HCT116 (cell line): ENCODE measurements around the gene ECI2. TPM values are rescaled to one million over a fixed set of nuclear protein-coding genes. Genes with fewer than 3 reads are reported as not detected.

Source experiments
- ATAC-seq: fragments of 200-7000 bp; cut with Tn5 transposase; 2 replicates; pipeline ENCODE4 v1.9.1; 2020; ENCODE audit warnings: mild to moderate bottlenecking, moderate library complexity
- BruUV-seq: library from RNA; stranded (reverse); fragments of 400-500 nt; replicated peaks from 2 replicates; lab custom pipeline; 2021; lab: Mats Ljungman, UMichigan
- CTCF ChIA-PET: fragments of 300-600 bp; sonication (Branson Sonifier 250); formaldehyde crosslinking; loops from one replicate; lab custom pipeline; 2021; ENCODE audit warnings: antibody characterized with exemption; lab: Charles Lee
- POLR2A ChIA-PET: fragments of 300-600, 350-600 bp; sonication (Branson Sonifier 250); formaldehyde crosslinking; loops from one replicate; lab custom pipeline; 2021; ENCODE audit warnings: antibody characterized with exemption; lab: Charles Lee
- RAD21 ChIA-PET, 2 experiments: fragments of 300-600 bp; sonication (Branson Sonifier 250); formaldehyde crosslinking; loops; one replicate each; lab custom pipeline; 2023; ENCODE audit warnings: low total read pairs in 2 of 2; ENCODE audit not compliant: uncharacterized antibody in 2 of 2, unreplicated experiment in 2 of 2, low non-redundant PET in 1 of 2; lab: Charles Lee
- DNase-seq: peaks from one replicate; pipeline ENCODE4 v3.0.0-alpha.2; 2010; ENCODE audit warnings: low read depth, low spot score
- H2AFZ ChIP-seq: fragments of 200-600 bp; shearing (Covaris generic), sonication (generic); 2 replicates; pipeline ENCODE4 v1.6.1; 2017; ENCODE audit warnings: low read depth, mixed run types, mixed read lengths, antibody characterized with exemption, low read length; ENCODE audit not compliant: poor library complexity, severe bottlenecking
- H3K27ac ChIP-seq: 2 replicates; pipeline ENCODE4 v1.5.1; 2012; ENCODE audit warnings: low read depth, low read length
- H3K27me3 ChIP-seq: fragments of 200-600 bp; sonication (generic); 2 replicates; pipeline ENCODE4 v1.6.1; 2016; ENCODE audit warnings: mixed run types, low read length, mixed read lengths; ENCODE audit not compliant: insufficient read depth
- H3K36me3 ChIP-seq, 2 experiments: fragments of 200-500 bp in 1 of 2; fragments of 200-600 bp in 1 of 2; sonication (Bioruptor generic) in 1 of 2; sonication (generic) in 1 of 2; 2 replicates each; pipeline versions ENCODE4 v1.5.1 to v1.6.1; 2014 to 2016; ENCODE audit warnings: low read length in 2 of 2, inconsistent platforms in 1 of 2, mixed read lengths in 1 of 2, mixed run types in 1 of 2; ENCODE audit not compliant: insufficient read depth in 2 of 2, control insufficient read depth in 1 of 2
- H3K4me1 ChIP-seq, 2 experiments: fragments of 200-600 bp in 1 of 2; sonication (generic) in 1 of 2; 2 replicates each; pipeline versions ENCODE4 v1.5.1 to v1.6.1; 2012 to 2017; ENCODE audit warnings: low read length in 2 of 2, inconsistent platforms in 1 of 2, mild to moderate bottlenecking in 1 of 2, mixed read lengths in 1 of 2, mixed run types in 1 of 2, moderate library complexity in 1 of 2; ENCODE audit not compliant: insufficient read depth in 2 of 2, control insufficient read depth in 1 of 2
- H3K4me2 ChIP-seq: fragments of 200-600 bp; sonication (generic); 2 replicates; pipeline ENCODE4 v1.6.1; 2017; ENCODE audit warnings: mixed run types, low read length, mixed read lengths
- H3K4me3 ChIP-seq, 2 experiments: fragments of 200-600 bp in 1 of 2; sonication (generic) in 1 of 2; replicated peaks in 1 of 2; 2 replicates each; pipeline ENCODE4 v1.5.1; 2011 to 2016; ENCODE audit warnings: low read length in 2 of 2, control low read depth in 1 of 2, low read depth in 1 of 2, mild to moderate bottlenecking in 1 of 2, mixed read lengths in 1 of 2, mixed run types in 1 of 2
- H3K79me2 ChIP-seq: fragments of 200-600 bp; sonication (generic); 2 replicates; pipeline ENCODE4 v1.6.1; 2017; ENCODE audit warnings: mild to moderate bottlenecking, mixed run types, low read length, moderate library complexity, mixed read lengths; ENCODE audit not compliant: insufficient read depth
- H3K9ac ChIP-seq: fragments of 200-600 bp; sonication (generic); 2 replicates; pipeline ENCODE4 v1.6.1; 2016; ENCODE audit warnings: low read length, mixed read lengths
- H3K9me2 ChIP-seq: fragments of 200-600 bp; sonication (generic), shearing (Covaris generic); 2 replicates; pipeline ENCODE4 v1.6.1; 2017; ENCODE audit warnings: mixed run types, mild to moderate bottlenecking, moderate library complexity; ENCODE audit not compliant: insufficient read depth
- H3K9me3 ChIP-seq, 2 experiments: fragments of 200-500 bp in 1 of 2; fragments of 200-600 bp in 1 of 2; sonication (Bioruptor generic) in 1 of 2; sonication (generic) in 1 of 2; 2 replicates each; pipeline ENCODE4 v1.6.1; 2014 to 2017; ENCODE audit warnings: low read length in 2 of 2, mixed read lengths in 2 of 2, inconsistent platforms in 1 of 2, low read depth in 1 of 2, mild to moderate bottlenecking in 1 of 2, mixed run types in 1 of 2, moderate library complexity in 1 of 2; ENCODE audit not compliant: control insufficient read depth in 1 of 2, insufficient read depth in 1 of 2
- H4K20me1 ChIP-seq: fragments of 200-600 bp; sonication (generic), shearing (Covaris generic); 2 replicates; pipeline ENCODE4 v1.6.1; 2017; ENCODE audit warnings: mixed run types, mild to moderate bottlenecking, moderate library complexity; ENCODE audit not compliant: insufficient read depth
- CEBPB ChIP-seq: IDR thresholded peaks from 2 replicates; pipeline ENCODE4 v1.6.1; 2012; ENCODE audit warnings: low read depth
- EGR1 ChIP-seq: IDR thresholded peaks from 2 replicates; pipeline ENCODE4 v1.6.1; 2012; ENCODE audit warnings: low read depth
- ELF1 ChIP-seq: IDR thresholded peaks from 2 replicates; pipeline ENCODE4 v1.6.1; 2012; ENCODE audit warnings: low read depth, borderline replicate concordance
- EZH2 ChIP-seq: fragments of 200-600 bp; sonication (generic); IDR thresholded peaks from 2 replicates; pipeline ENCODE4 v1.6.1; 2017; ENCODE audit warnings: antibody characterized with exemption, mixed run types
- EZH2phosphoT487 ChIP-seq: fragments of 200-600 bp; IDR thresholded peaks from 2 replicates; pipeline ENCODE4 v1.6.1; 2018; ENCODE audit warnings: antibody characterized with exemption, borderline replicate concordance
- FOSL1 ChIP-seq: IDR thresholded peaks from 2 replicates; pipeline ENCODE4 v1.6.1; 2012; ENCODE audit warnings: low read depth
- JUND ChIP-seq: IDR thresholded peaks from 2 replicates; pipeline ENCODE4 v1.6.1; 2012
- POLR2A ChIP-seq: IDR thresholded peaks from 2 replicates; pipeline ENCODE4 v1.7.0; 2011; ENCODE audit warnings: borderline replicate concordance; ENCODE audit not compliant: insufficient read depth, insufficient read length; ENCODE audit errors: extremely low read depth
- POLR2AphosphoS5 ChIP-seq: IDR thresholded peaks from 2 replicates; pipeline ENCODE4 v1.6.1; 2011; ENCODE audit warnings: mild to moderate bottlenecking, low read depth, low read length, moderate library complexity
- RAD21 ChIP-seq: IDR thresholded peaks from 2 replicates; pipeline ENCODE4 v1.6.1; 2012; ENCODE audit warnings: low read depth, mild to moderate bottlenecking
- SIN3A ChIP-seq: IDR thresholded peaks from 2 replicates; pipeline ENCODE4 v1.6.1; 2012; ENCODE audit warnings: low read depth
- SP1 ChIP-seq: IDR thresholded peaks from 2 replicates; pipeline ENCODE4 v1.6.1; 2012; ENCODE audit warnings: low read depth
- SRF ChIP-seq: IDR thresholded peaks from 2 replicates; pipeline ENCODE4 v1.6.1; 2012; ENCODE audit warnings: low read depth
- TCF7L2 ChIP-seq: IDR thresholded peaks from 2 replicates; pipeline ENCODE4 v1.7.0; 2011; ENCODE audit warnings: borderline replicate concordance, inconsistent platforms; ENCODE audit not compliant: insufficient read depth, insufficient read length; ENCODE audit errors: extremely low read depth
- YY1 ChIP-seq: IDR thresholded peaks from 2 replicates; pipeline ENCODE4 v1.6.1; 2011; ENCODE audit warnings: low read length, low read depth, moderate library complexity, mild to moderate bottlenecking; ENCODE audit not compliant: insufficient replicate concordance; ENCODE audit errors: extremely low read depth
- ZNF274 ChIP-seq: fragments of 200-500 bp; sonication (Bioruptor generic); IDR thresholded peaks from 2 replicates; pipeline ENCODE4 v1.6.1; 2014; ENCODE audit warnings: mild to moderate bottlenecking, low read depth, low read length, inconsistent platforms
- intact Hi-C: fragments of 100-400 bp; cut with micrococcal nuclease; formaldehyde crosslinking; loops from 2 replicates; pipeline ENCODE4 v1.10.0; 2022
- total RNA-seq: library from RNA; stranded (reverse); gene quantifications from one replicate; pipeline ENCODE4 v1.2.1, GENCODE V29; 2021; ENCODE audit not compliant: unreplicated experiment
- TF ChIP-seq, protein P1 (sequence below): IDR thresholded peaks from 2 replicates; pipeline ENCODE4 v1.6.1; 2012; ENCODE audit warnings: low read depth
- TF ChIP-seq, protein P2 (sequence below): IDR thresholded peaks from 2 replicates; pipeline ENCODE4 v1.6.1; 2012
- TF ChIP-seq, protein P3 (sequence below): IDR thresholded peaks from 2 replicates; pipeline ENCODE4 v1.6.1; 2012
- TF ChIP-seq, protein P4 (sequence below), 3 experiments: fragments of 200-600 bp in 1 of 3; sonication (generic) in 1 of 3; IDR thresholded peaks in 2 of 3; conservative IDR thresholded peaks in 1 of 3; 2 replicates each; pipeline ENCODE4 v1.5.1; 2012 to 2017; ENCODE audit warnings: low read depth in 2 of 3, low read length in 2 of 3, antibody characterized with exemption in 1 of 3, borderline replicate concordance in 1 of 3, control low read depth in 1 of 3, mild to moderate bottlenecking in 1 of 3, mixed read lengths in 1 of 3, mixed run types in 1 of 3, moderate library complexity in 1 of 3; ENCODE audit not compliant: insufficient read depth in 1 of 3

The ECI2 gene
- total RNA-seq, 1 experiment from 2014 or later = 56.8 TPM

DNA sequence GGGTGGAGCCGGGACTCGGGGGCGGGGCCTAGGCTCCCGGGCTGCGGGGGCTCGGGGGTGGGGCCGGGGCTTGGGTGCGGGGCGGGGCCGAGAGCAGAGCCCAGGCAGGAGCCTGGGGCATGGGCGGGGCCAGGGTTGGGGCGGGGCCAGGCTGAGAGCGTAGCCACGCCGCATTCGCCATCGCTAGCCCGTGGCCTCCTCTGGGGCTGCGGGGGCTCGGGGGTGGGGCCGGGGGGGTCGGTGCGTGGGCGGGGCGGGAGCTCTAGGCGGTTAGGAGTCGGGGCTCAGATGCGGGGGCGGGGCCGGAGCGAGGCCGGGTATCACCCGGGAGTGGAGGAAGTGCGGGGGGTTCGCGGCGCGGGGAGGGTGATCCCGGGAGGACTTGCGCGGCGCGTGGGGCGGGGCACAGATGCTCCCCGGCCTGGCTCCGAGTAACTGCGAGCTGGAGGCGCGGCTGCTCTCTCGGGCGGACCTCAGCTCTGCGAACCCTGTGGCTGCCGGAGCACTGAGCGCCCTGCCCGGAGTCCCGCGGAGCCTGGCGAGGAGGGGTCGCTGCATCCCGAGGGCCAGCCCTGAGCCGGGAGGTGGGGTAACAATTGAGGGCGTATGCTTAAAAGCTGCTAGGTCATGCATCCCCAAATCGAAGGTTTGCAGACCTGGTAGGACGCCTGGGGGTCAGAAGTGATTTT lies 434 bp upstream of the ECI2 start:
- intact Hi-C loops = no loop called here
- CTCF ChIA-PET = interaction anchor here (0.6 to 1.6 kb wide), 5 partner anchors 10 to 607 kb away, joined by 3 to 9 read pairs (median 4); no protein-coding TSS in a partner anchor
- Histone ChIP-seq H3K27ac (peak overlapping the region; percentile 64), H3K36me3 (peaks cover 0 to 8% of the 10 kb centered on the region in 2 experiments; a peak in 1 of 4 replicates), H3K27me3 (no peaks in the 10 kb centered on the region), H3K4me1 (peaks cover 10 to 16% of the 10 kb centered on the region in 2 experiments; a peak in 3 of 4 replicates), H3K9me3 (peaks cover 0 to 4% of the 10 kb centered on the region in 2 experiments; a peak in 1 of 4 replicates), H3K9ac (peak overlapping the region; percentile 64), H3K4me3 (peak overlapping the region; percentile 62 to 66), H3K9me2 (no peaks in the 10 kb centered on the region), H4K20me1 (no peaks in the 10 kb centered on the region), H3K79me2 (peaks cover 17% of the 10 kb centered on the region), H2AFZ (no peak overlapping the region), H3K4me2 (peak overlapping the region; percentile 92)
- BruUV-seq = no TSS peak
- DNase-seq (peak; percentile 78), ATAC-seq (peak; percentile 90)
- RAD21 ChIA-PET = interaction anchor here (0.6 to 0.7 kb wide), 4 partner anchors 22 to 682 kb away, joined by 3 to 7 read pairs (median 4); no protein-coding TSS in a partner anchor
- POLR2A ChIA-PET = interaction anchor here (0.6 to 1.6 kb wide), 6 partner anchors 9 to 1102 kb away, joined by 3 to 23 read pairs (median 4); a partner anchor contains a TSS
- TF ChIP-seq FOSL1 (no peak), JUND (no peak), SP1 (0 out of 2 replicates have a peak, but pooled peaks have one; percentile 15), SRF (no peak), ELF1 (no peak), EZH2 (no peak), YY1 (no peak), RAD21 (no peak), SIN3A (peak; percentile 35; the same call in 1 of the 2 replicates), POLR2AphosphoS5 (peak; percentile 83), EZH2phosphoT487 (no peak), POLR2A (peak; percentile 9), ZNF274 (no peak), TCF7L2 (no peak), CEBPB (no peak), EGR1 (peak; percentile 83)
- TF ChIP-seq, protein P1, sequence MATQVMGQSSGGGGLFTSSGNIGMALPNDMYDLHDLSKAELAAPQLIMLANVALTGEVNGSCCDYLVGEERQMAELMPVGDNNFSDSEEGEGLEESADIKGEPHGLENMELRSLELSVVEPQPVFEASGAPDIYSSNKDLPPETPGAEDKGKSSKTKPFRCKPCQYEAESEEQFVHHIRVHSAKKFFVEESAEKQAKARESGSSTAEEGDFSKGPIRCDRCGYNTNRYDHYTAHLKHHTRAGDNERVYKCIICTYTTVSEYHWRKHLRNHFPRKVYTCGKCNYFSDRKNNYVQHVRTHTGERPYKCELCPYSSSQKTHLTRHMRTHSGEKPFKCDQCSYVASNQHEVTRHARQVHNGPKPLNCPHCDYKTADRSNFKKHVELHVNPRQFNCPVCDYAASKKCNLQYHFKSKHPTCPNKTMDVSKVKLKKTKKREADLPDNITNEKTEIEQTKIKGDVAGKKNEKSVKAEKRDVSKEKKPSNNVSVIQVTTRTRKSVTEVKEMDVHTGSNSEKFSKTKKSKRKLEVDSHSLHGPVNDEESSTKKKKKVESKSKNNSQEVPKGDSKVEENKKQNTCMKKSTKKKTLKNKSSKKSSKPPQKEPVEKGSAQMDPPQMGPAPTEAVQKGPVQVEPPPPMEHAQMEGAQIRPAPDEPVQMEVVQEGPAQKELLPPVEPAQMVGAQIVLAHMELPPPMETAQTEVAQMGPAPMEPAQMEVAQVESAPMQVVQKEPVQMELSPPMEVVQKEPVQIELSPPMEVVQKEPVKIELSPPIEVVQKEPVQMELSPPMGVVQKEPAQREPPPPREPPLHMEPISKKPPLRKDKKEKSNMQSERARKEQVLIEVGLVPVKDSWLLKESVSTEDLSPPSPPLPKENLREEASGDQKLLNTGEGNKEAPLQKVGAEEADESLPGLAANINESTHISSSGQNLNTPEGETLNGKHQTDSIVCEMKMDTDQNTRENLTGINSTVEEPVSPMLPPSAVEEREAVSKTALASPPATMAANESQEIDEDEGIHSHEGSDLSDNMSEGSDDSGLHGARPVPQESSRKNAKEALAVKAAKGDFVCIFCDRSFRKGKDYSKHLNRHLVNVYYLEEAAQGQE = no peak
- TF ChIP-seq, protein P2, sequence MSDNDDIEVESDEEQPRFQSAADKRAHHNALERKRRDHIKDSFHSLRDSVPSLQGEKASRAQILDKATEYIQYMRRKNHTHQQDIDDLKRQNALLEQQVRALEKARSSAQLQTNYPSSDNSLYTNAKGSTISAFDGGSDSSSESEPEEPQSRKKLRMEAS = peak; percentile 55
- TF ChIP-seq, protein P3, sequence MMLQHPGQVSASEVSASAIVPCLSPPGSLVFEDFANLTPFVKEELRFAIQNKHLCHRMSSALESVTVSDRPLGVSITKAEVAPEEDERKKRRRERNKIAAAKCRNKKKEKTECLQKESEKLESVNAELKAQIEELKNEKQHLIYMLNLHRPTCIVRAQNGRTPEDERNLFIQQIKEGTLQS = no peak
- TF ChIP-seq, protein P4, sequence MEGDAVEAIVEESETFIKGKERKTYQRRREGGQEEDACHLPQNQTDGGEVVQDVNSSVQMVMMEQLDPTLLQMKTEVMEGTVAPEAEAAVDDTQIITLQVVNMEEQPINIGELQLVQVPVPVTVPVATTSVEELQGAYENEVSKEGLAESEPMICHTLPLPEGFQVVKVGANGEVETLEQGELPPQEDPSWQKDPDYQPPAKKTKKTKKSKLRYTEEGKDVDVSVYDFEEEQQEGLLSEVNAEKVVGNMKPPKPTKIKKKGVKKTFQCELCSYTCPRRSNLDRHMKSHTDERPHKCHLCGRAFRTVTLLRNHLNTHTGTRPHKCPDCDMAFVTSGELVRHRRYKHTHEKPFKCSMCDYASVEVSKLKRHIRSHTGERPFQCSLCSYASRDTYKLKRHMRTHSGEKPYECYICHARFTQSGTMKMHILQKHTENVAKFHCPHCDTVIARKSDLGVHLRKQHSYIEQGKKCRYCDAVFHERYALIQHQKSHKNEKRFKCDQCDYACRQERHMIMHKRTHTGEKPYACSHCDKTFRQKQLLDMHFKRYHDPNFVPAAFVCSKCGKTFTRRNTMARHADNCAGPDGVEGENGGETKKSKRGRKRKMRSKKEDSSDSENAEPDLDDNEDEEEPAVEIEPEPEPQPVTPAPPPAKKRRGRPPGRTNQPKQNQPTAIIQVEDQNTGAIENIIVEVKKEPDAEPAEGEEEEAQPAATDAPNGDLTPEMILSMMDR (IDR thresholded peaks at IDR 0.05 in 2 of 3, conservative IDR thresholded peaks at IDR 0.05 in 1 of 3; ENCODE audit: borderline replicate concordance in 1 of 3, insufficient read depth in 1 of 3, low read depth in 2 of 3, low read length in 2 of 3) = no peak
